Body of pancreas (tissue), 4 donors: Measurements from ENCODE around the gene PYGO1.
"Not testable (repeated sequence)": the region's sequence is repeated elsewhere in the genome, so short reads cannot be mapped to it uniquely, and the experiment has no call there.

Source experiments
- POLR2A ChIP-seq, 3 donors: fragments of 450-650 bp; IDR thresholded peaks; one replicate each; pipeline ENCODE4 v1.6.1; 2016; ENCODE audit warnings: antibody characterized with exemption in 3 of 3, mild to moderate bottlenecking in 2 of 3
- TF ChIP-seq, protein P1 (sequence below), 7 experiments: fragments of 450-650 bp in 4 of 7; fragments of 200-600 bp in 3 of 7; sonication (generic) in 3 of 7; IDR thresholded peaks; one replicate each; pipeline ENCODE4 v1.5.1; 2016 to 2019; ENCODE audit warnings: antibody characterized with exemption in 7 of 7

DNA sequence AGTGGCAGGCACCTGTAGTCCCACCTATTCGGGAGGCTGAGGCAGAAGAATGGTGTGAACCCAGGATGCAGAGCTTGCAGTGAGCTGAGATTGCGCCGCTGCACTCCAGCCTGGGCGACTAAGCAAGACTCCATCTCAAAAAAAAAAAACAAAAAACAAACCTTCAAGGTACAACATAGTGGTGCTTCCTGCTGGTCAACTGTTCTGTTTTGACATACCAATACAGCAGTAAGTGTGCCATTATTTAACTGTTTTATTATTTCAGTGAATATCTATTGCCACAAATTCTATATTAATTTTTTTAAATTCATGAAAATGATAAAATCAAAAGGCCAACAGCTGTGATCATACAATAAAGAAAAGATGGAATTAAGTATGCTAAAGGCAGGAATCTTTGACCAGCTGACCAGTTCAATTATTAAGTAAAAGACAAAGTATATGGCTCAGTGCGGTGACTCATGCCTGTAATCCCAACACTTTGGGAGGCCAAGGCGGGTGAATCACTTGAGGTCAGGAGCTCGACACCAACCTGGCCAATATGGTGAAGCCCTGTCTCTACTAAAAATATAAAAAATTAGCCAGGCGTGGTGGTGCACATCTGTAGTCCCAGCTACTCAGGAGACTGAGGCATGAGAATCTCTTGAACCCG lies 99.1 kb downstream of the PYGO1 start:
- TF ChIP-seq, protein P1, sequence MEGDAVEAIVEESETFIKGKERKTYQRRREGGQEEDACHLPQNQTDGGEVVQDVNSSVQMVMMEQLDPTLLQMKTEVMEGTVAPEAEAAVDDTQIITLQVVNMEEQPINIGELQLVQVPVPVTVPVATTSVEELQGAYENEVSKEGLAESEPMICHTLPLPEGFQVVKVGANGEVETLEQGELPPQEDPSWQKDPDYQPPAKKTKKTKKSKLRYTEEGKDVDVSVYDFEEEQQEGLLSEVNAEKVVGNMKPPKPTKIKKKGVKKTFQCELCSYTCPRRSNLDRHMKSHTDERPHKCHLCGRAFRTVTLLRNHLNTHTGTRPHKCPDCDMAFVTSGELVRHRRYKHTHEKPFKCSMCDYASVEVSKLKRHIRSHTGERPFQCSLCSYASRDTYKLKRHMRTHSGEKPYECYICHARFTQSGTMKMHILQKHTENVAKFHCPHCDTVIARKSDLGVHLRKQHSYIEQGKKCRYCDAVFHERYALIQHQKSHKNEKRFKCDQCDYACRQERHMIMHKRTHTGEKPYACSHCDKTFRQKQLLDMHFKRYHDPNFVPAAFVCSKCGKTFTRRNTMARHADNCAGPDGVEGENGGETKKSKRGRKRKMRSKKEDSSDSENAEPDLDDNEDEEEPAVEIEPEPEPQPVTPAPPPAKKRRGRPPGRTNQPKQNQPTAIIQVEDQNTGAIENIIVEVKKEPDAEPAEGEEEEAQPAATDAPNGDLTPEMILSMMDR (IDR thresholded peaks at IDR 0.05): not testable (repeated sequence)
- TF ChIP-seq POLR2A (IDR thresholded peaks at IDR 0.05): not testable (repeated sequence)
